ENCODE measurements around the gene SF1. TPM values are rescaled to one million over a fixed set of nuclear protein-coding genes. Genes with fewer than 3 reads are reported as not detected.

Gene SF1
- total and polyA plus RNA-seq, 9 donors, result 62.3 to 267 (median 202) TPM

GRCh38 chr11:64754124-64754918 is 24.0 kb downstream of the SF1 start:
- H3K27ac ChIP-seq (ENCODE audit: low read length), result no peak overlapping the region

GRCh38 chr11:64753380-64754123 is 24.8 kb downstream of the SF1 start:
- Histone ChIP-seq H3K4me1 (ENCODE audit: control insufficient read depth, insufficient read depth, low read length) (peaks cover 22% of the 10 kb centered on the region), H3K9me3 (replicated peaks; ENCODE audit: control insufficient read depth, low read depth, low read length) (no peaks in the 10 kb centered on the region), H3K27me3 (ENCODE audit: control insufficient read depth, insufficient read depth, low read length) (no peaks in the 10 kb centered on the region), H3K36me3 (ENCODE audit: control insufficient read depth, insufficient read depth, low read length) (peaks cover 66% of the 10 kb centered on the region), H3K4me3 (ENCODE audit: low read length) (no peak overlapping the region), H3K27ac (ENCODE audit: low read length) (no peak overlapping the region)
- DNase-seq, result no peak
- 92% methylated on average over 29 of the region's 43 CpGs for WGBS (ENCODE audit: insufficient coverage)

More at GRCh38 chr11:64754124-64754918, 24.0 kb downstream of the SF1 start:
- Histone ChIP-seq H3K4me1 (ENCODE audit: control insufficient read depth, insufficient read depth, low read length) (peaks cover 30% of the 10 kb centered on the region), H3K4me3 (ENCODE audit: low read length) (no peak overlapping the region), H3K9me3 (replicated peaks; ENCODE audit: control insufficient read depth, low read depth, low read length) (no peaks in the 10 kb centered on the region), H3K27me3 (ENCODE audit: control insufficient read depth, insufficient read depth, low read length) (no peaks in the 10 kb centered on the region), H3K36me3 (ENCODE audit: control insufficient read depth, insufficient read depth, low read length) (peaks cover 66% of the 10 kb centered on the region)
- no peak for DNase-seq
- WGBS (ENCODE audit: insufficient coverage), result 81% methylated on average over 18 of the region's 26 CpGs

GRCh38 chr11:64753019-64753379 is 25.3 kb downstream of the SF1 start:
- Histone ChIP-seq H3K36me3 (ENCODE audit: control insufficient read depth, insufficient read depth, low read length) (peaks cover 63% of the 10 kb centered on the region), H3K27me3 (ENCODE audit: control insufficient read depth, insufficient read depth, low read length) (no peaks in the 10 kb centered on the region), H3K9me3 (replicated peaks; ENCODE audit: control insufficient read depth, low read depth, low read length) (no peaks in the 10 kb centered on the region), H3K4me3 (ENCODE audit: low read length) (no peak overlapping the region), H3K4me1 (ENCODE audit: control insufficient read depth, insufficient read depth, low read length) (peaks cover 20% of the 10 kb centered on the region), H3K27ac (ENCODE audit: low read length) (no peak overlapping the region)
- WGBS (ENCODE audit: insufficient coverage), result 90% methylated on average over 6 of the region's 7 CpGs
- no peak for DNase-seq

GRCh38 chr11:64752175-64752970 is 26.0 kb downstream of the SF1 start:
- Histone ChIP-seq H3K27me3 (ENCODE audit: control insufficient read depth, insufficient read depth, low read length) (no peaks in the 10 kb centered on the region), H3K36me3 (ENCODE audit: control insufficient read depth, insufficient read depth, low read length) (peaks cover 59% of the 10 kb centered on the region), H3K4me1 (ENCODE audit: control insufficient read depth, insufficient read depth, low read length) (peaks cover 14% of the 10 kb centered on the region), H3K4me3 (ENCODE audit: low read length) (no peak overlapping the region), H3K27ac (ENCODE audit: low read length) (no peak overlapping the region), H3K9me3 (replicated peaks; ENCODE audit: control insufficient read depth, low read depth, low read length) (no peaks in the 10 kb centered on the region)
- DNase-seq, result peak; percentile 61
- WGBS (ENCODE audit: insufficient coverage), result 45% methylated on average over 13 of the region's 14 CpGs

GRCh38 chr11:64751580-64751979 is 26.8 kb downstream of the SF1 start:
- H3K27ac ChIP-seq (ENCODE audit: low read length), result no peak overlapping the region
- H3K27me3 ChIP-seq (ENCODE audit: control insufficient read depth, insufficient read depth, low read length), result no peaks in the 10 kb centered on the region
- H3K9me3 ChIP-seq (replicated peaks; ENCODE audit: control insufficient read depth, low read depth, low read length), result no peaks in the 10 kb centered on the region
- no peak overlapping the region for H3K4me3 ChIP-seq (ENCODE audit: low read length)
- 87% methylated on average over 6 of the region's 9 CpGs for WGBS (ENCODE audit: insufficient coverage)
- H3K4me1 ChIP-seq (ENCODE audit: control insufficient read depth, insufficient read depth, low read length), result peaks cover 13% of the 10 kb centered on the region
- no peak for DNase-seq
- peaks cover 51% of the 10 kb centered on the region for H3K36me3 ChIP-seq (ENCODE audit: control insufficient read depth, insufficient read depth, low read length)

GRCh38 chr11:64751136-64751535 is 27.2 kb downstream of the SF1 start:
- Histone ChIP-seq H3K27ac (ENCODE audit: low read length) (no peak overlapping the region), H3K27me3 (ENCODE audit: control insufficient read depth, insufficient read depth, low read length) (no peaks in the 10 kb centered on the region), H3K4me3 (ENCODE audit: low read length) (no peak overlapping the region), H3K4me1 (ENCODE audit: control insufficient read depth, insufficient read depth, low read length) (peaks cover 16% of the 10 kb centered on the region), H3K9me3 (replicated peaks; ENCODE audit: control insufficient read depth, low read depth, low read length) (no peaks in the 10 kb centered on the region), H3K36me3 (ENCODE audit: control insufficient read depth, insufficient read depth, low read length) (peaks cover 48% of the 10 kb centered on the region)
- DNase-seq, result no peak
- WGBS (ENCODE audit: insufficient coverage), result 89% methylated on average over 9 of the region's 9 CpGs

- Histone ChIP-seq H3K27me3 (ENCODE audit: control insufficient read depth, insufficient read depth, low read length) (no peaks in the 10 kb centered on the region), H3K36me3 (ENCODE audit: control insufficient read depth, insufficient read depth, low read length) (peaks cover 43% of the 10 kb centered on the region), H3K9me3 (replicated peaks; ENCODE audit: control insufficient read depth, low read depth, low read length) (no peaks in the 10 kb centered on the region), H3K27ac (ENCODE audit: low read length) (no peak overlapping the region), H3K4me1 (ENCODE audit: control insufficient read depth, insufficient read depth, low read length) (peaks cover 21% of the 10 kb centered on the region), H3K4me3 (ENCODE audit: low read length) (no peak overlapping the region)
- DNase-seq, result no peak
- WGBS (ENCODE audit: insufficient coverage), result 92% methylated on average over 7 of the region's 13 CpGs
Observed at GRCh38 chr11:64750361-64751054, 27.8 kb downstream of the SF1 start.

GRCh38 chr11:64747961-64748665 is 30.2 kb downstream of the SF1 start:
- Histone ChIP-seq H3K27ac (ENCODE audit: low read length) (peak overlapping the region; percentile 42), H3K27me3 (ENCODE audit: control insufficient read depth, insufficient read depth, low read length) (peaks cover 17% of the 10 kb centered on the region), H3K4me1 (ENCODE audit: control insufficient read depth, insufficient read depth, low read length) (peaks cover 40% of the 10 kb centered on the region), H3K36me3 (ENCODE audit: control insufficient read depth, insufficient read depth, low read length) (peaks cover 26% of the 10 kb centered on the region), H3K9me3 (replicated peaks; ENCODE audit: control insufficient read depth, low read depth, low read length) (no peaks in the 10 kb centered on the region), H3K4me3 (ENCODE audit: low read length) (no peak overlapping the region)
- DNase-seq, result no peak
- WGBS (ENCODE audit: insufficient coverage), result 57% methylated on average over 11 of the region's 15 CpGs

- no peaks in the 10 kb centered on the region for H3K9me3 ChIP-seq (replicated peaks; ENCODE audit: control insufficient read depth, low read depth, low read length)
- peaks cover 34% of the 10 kb centered on the region for H3K27me3 ChIP-seq (ENCODE audit: control insufficient read depth, insufficient read depth, low read length)
- 87% methylated on average over 8 of the region's 10 CpGs for whole genome bisulfite sequencing (ENCODE audit: insufficient coverage)
- DNase-seq, result no peak
- peaks cover 12% of the 10 kb centered on the region for H3K36me3 ChIP-seq (ENCODE audit: control insufficient read depth, insufficient read depth, low read length)
- H3K27ac ChIP-seq (ENCODE audit: low read length), result peak overlapping the region; percentile 78
- H3K4me1 ChIP-seq (ENCODE audit: control insufficient read depth, insufficient read depth, low read length), result peaks cover 46% of the 10 kb centered on the region
- no peak overlapping the region for H3K4me3 ChIP-seq (ENCODE audit: low read length)
Observed at GRCh38 chr11:64746486-64746885, 31.9 kb downstream of the SF1 start.
